Keratinocyte (primary cell): ENCODE data around the gene NR6A1. TPM values are rescaled to one million over a fixed set of nuclear protein-coding genes. Genes with fewer than 3 reads are reported as not detected.

ENCODE experiments used
- DNase-seq: peaks from one replicate; pipeline ENCODE4 v3.0.0-alpha.2; 2011; ENCODE audit warnings: low read depth, missing footprints, low spot score
- FAIRE-seq: peaks from 2 replicates; lab custom pipeline; 2011; peaks lifted over from hg19 to GRCh38; lab: Jason Lieb, UNC
- H2AFZ ChIP-seq: 2 replicates; pipeline ENCODE4 v1.6.0; 2012; ENCODE audit warnings: low read length, control low read depth, inconsistent platforms; ENCODE audit not compliant: control insufficient read depth
- H3K27ac ChIP-seq: 2 replicates; pipeline ENCODE4 v1.5.1; 2011; ENCODE audit warnings: low read length; ENCODE audit not compliant: control insufficient read depth, insufficient read depth
- H3K27me3 ChIP-seq: 3 replicates; pipeline ENCODE4 v1.6.0; 2011; ENCODE audit warnings: low read length; ENCODE audit not compliant: control insufficient read depth, insufficient read depth; ENCODE audit errors: extremely low read depth
- H3K36me3 ChIP-seq, 2 experiments: 2 replicates in 1 of 2; 3 replicates in 1 of 2; pipeline ENCODE4 v1.5.1; 2011; ENCODE audit warnings: low read length in 2 of 2, mild to moderate bottlenecking in 1 of 2; ENCODE audit not compliant: control insufficient read depth in 2 of 2, insufficient read depth in 2 of 2; ENCODE audit errors: extremely low read depth in 1 of 2
- H3K4me1 ChIP-seq: 3 replicates; pipeline ENCODE4 v1.5.1; 2011; ENCODE audit warnings: low read length; ENCODE audit not compliant: control insufficient read depth, insufficient read depth; ENCODE audit errors: extremely low read depth
- H3K4me2 ChIP-seq: 3 replicates; pipeline ENCODE4 v1.6.0; 2011; ENCODE audit warnings: low read depth, low read length; ENCODE audit not compliant: control insufficient read depth, insufficient read depth; ENCODE audit errors: extremely low read depth
- H3K4me3 ChIP-seq, 3 experiments: fragments of 200-600 bp in 1 of 3; sonication (generic) in 1 of 3; 2 replicates in 2 of 3; 3 replicates in 1 of 3; pipeline ENCODE4 v1.5.1; 2011 to 2016; ENCODE audit warnings: low read length in 3 of 3, mild to moderate bottlenecking in 3 of 3, control low read depth in 2 of 3, inconsistent platforms in 1 of 3, low read depth in 1 of 3, mixed read lengths in 1 of 3, mixed run types in 1 of 3, moderate library complexity in 1 of 3; ENCODE audit not compliant: control insufficient read depth in 2 of 3, insufficient read depth in 2 of 3; ENCODE audit errors: extremely low read depth in 1 of 3
- H3K79me2 ChIP-seq: 2 replicates; pipeline ENCODE4 v1.6.0; 2012; ENCODE audit warnings: low read length; ENCODE audit not compliant: control insufficient read depth, insufficient read depth
- H3K9ac ChIP-seq: 3 replicates; pipeline ENCODE4 v1.6.0; 2011; ENCODE audit warnings: low read length; ENCODE audit not compliant: control insufficient read depth, insufficient read depth; ENCODE audit errors: extremely low read depth
- H3K9me1 ChIP-seq: 3 replicates; pipeline ENCODE4 v1.6.0; 2011; ENCODE audit warnings: low read length; ENCODE audit not compliant: control insufficient read depth, insufficient read depth; ENCODE audit errors: extremely low read depth
- H3K9me3 ChIP-seq: 2 replicates; pipeline ENCODE4 v1.5.1; 2012; ENCODE audit warnings: low read depth, low read length; ENCODE audit not compliant: control insufficient read depth
- H4K20me1 ChIP-seq: 3 replicates; pipeline ENCODE4 v1.6.0; 2011; ENCODE audit warnings: low read length; ENCODE audit not compliant: control insufficient read depth, insufficient read depth; ENCODE audit errors: extremely low read depth
- CTCF ChIP-seq, 3 experiments: IDR thresholded peaks in 1 of 3; conservative IDR thresholded peaks in 1 of 3; optimal IDR thresholded peaks in 1 of 3; 2 replicates in 2 of 3; 3 replicates in 1 of 3; pipeline versions ENCODE3 to v1.5.1; 2011; ENCODE audit warnings: low read length in 3 of 3, mild to moderate bottlenecking in 3 of 3, moderate library complexity in 2 of 3, control low read depth in 1 of 3, inconsistent platforms in 1 of 3; ENCODE audit not compliant: insufficient read depth in 2 of 3; ENCODE audit errors: extremely low read depth in 1 of 3
- EZH2 ChIP-seq: IDR thresholded peaks from one replicate; pipeline ENCODE4 v1.6.1; 2012; ENCODE audit warnings: inconsistent platforms, mild to moderate bottlenecking, low read length, moderate library complexity
- dilution Hi-C: fragments of 300-500 bp; cut with MboI; formaldehyde crosslinking; loops from one replicate; pipeline ENCODE4 v1.7.0; 2020; ENCODE audit warnings: low sequenced_read_pairs; ENCODE audit not compliant: extremely low pct_ligation_motif_present
- polyA plus RNA-seq, 5 experiments: library from polyadenylated mRNA; depleted of rRNA in 3 of 5; stranded (reverse) in 3 of 5; stranded (forward) in 1 of 5; unstranded in 1 of 5; fragments of >200 nt; gene quantifications; 1 replicate in 1 of 5; 2 replicates in 3 of 5; 3 replicates in 1 of 5; pipeline versions ENCODE4 v1.2.1 to v1.2.3, GENCODE V29; 2011 to 2012; ENCODE audit warnings: missing spikeins in 2 of 5, low read depth in 1 of 5, low replicate concordance in 1 of 5

NR6A1 gene
- polyA plus RNA-seq, 1 donor (not counting 4 experiments of a cell fraction or from before 2014, with no cell fraction given): 1.8 TPM

GRCh38 chr9:124557895-124558294, 213.2 kb downstream of the NR6A1 start:
- Histone ChIP-seq H2AFZ (no peak overlapping the region), H4K20me1 (no peaks in the 10 kb centered on the region), H3K4me3 (no peak overlapping the region), H3K9me1 (no peaks in the 10 kb centered on the region), H3K4me2 (no peak overlapping the region), H3K79me2 (no peaks in the 10 kb centered on the region), H3K27me3 (no peaks in the 10 kb centered on the region), H3K9ac (no peak overlapping the region), H3K36me3 (no peaks in the 10 kb centered on the region), H3K9me3 (no peaks in the 10 kb centered on the region), H3K4me1 (peaks cover 6% of the 10 kb centered on the region), H3K27ac (no peak overlapping the region)
- dilution Hi-C loops: no loop called here
- FAIRE-seq: no peak
- no peak for DNase-seq
- no peak for TF ChIP-seq CTCF (optimal IDR thresholded peaks at IDR 0.05 in 1 of 3, IDR thresholded peaks at IDR 0.05 in 1 of 3, conservative IDR thresholded peaks at IDR 0.05 in 1 of 3; ENCODE audit: extremely low read depth in 1 of 3, insufficient read depth in 2 of 3, low read length in 3 of 3)
- no peak for TF ChIP-seq EZH2

- Histone ChIP-seq H3K79me2 (no peaks in the 10 kb centered on the region), H3K9me1 (no peaks in the 10 kb centered on the region), H3K4me1 (peaks cover 19% of the 10 kb centered on the region), H3K27ac (no peak overlapping the region), H3K9ac (no peak overlapping the region), H3K4me3 (no peak overlapping the region), H2AFZ (no peak overlapping the region), H3K27me3 (no peaks in the 10 kb centered on the region), H3K36me3 (no peaks in the 10 kb centered on the region), H4K20me1 (no peaks in the 10 kb centered on the region), H3K9me3 (no peaks in the 10 kb centered on the region), H3K4me2 (no peak overlapping the region)
- DNase-seq: no peak
- TF ChIP-seq EZH2 (no peak), CTCF (optimal IDR thresholded peaks at IDR 0.05 in 1 of 3, IDR thresholded peaks at IDR 0.05 in 1 of 3, conservative IDR thresholded peaks at IDR 0.05 in 1 of 3; ENCODE audit: extremely low read depth in 1 of 3, insufficient read depth in 2 of 3, low read length in 3 of 3) (no peak)
- no peak for FAIRE-seq
- dilution Hi-C loops: no loop called here
Observed at GRCh38 chr9:124555043-124555442, 216.1 kb downstream of the NR6A1 start.
